OCI-LY3 (cell line): ENCODE data around the gene TMEM132D.

Experiments used
- CTCF ChIP-seq: fragments of 200-600, 300-600 bp; sonication (generic); IDR thresholded peaks from 2 replicates; pipeline ENCODE4 v1.5.1; 2014; ENCODE audit warnings: antibody characterized with exemption, low read length, low read depth
- EZH2phosphoT487 ChIP-seq: fragments of 200-600 bp; shearing (Covaris generic); IDR thresholded peaks from 2 replicates; pipeline ENCODE4 v1.6.1; 2018; ENCODE audit warnings: antibody characterized with exemption, mixed run types, low read depth

- TF ChIP-seq CTCF (no peak), EZH2phosphoT487 (no peak)
These were observed 113.9 kb downstream of the TMEM132D start for GRCh38 chr12:129789921-129790320.
